TTC549 (cell line): ENCODE measurements around the gene NKG7.

Experiments used
- FAIRE-seq: peaks from 2 replicates; lab custom pipeline; 2012; peaks lifted over from hg19 to GRCh38; lab: Jason Lieb, UNC

NKG7 gene

DNA sequence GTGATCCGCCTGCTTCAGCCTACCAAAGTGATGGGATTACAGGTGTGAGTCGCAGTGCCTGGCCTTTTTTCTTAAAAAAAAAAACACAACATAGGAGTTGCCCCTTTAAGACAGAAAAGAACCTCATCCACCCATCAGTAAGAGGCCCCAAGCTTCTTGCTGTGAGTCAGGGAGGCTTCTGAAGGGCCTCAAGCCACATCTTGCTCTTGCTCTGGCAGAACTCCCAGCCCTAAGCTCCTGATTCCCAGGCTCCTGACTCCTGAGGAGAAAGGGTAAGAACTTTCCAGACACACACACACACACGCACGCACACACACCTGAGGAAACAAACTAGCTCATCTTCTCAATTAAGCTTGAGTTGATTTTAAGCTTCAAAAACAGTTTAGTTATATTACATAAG is 13.2 kb downstream of the NKG7 start:
- FAIRE-seq, result no peak

DNA sequence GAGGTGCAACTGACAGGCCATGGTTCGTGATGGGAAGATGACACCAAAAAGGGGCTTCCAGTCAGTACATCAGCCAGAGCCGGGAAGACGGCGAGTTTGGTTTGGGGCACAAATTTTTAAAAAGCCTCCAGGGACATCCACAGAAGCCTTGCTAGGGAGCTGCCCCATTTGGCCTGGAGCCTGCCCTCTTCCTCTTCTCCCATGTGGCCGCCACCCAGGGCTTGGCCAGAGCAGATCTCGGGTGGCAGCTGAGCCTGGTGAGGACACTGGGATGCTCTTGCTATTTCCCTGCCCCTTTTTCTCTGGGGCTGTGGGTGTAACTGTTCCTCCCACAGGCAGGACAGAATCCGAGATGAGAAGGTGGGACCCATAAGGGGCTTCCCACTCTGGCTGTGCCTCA is 14.5 kb downstream of the NKG7 start:
- FAIRE-seq, result no peak

DNA sequence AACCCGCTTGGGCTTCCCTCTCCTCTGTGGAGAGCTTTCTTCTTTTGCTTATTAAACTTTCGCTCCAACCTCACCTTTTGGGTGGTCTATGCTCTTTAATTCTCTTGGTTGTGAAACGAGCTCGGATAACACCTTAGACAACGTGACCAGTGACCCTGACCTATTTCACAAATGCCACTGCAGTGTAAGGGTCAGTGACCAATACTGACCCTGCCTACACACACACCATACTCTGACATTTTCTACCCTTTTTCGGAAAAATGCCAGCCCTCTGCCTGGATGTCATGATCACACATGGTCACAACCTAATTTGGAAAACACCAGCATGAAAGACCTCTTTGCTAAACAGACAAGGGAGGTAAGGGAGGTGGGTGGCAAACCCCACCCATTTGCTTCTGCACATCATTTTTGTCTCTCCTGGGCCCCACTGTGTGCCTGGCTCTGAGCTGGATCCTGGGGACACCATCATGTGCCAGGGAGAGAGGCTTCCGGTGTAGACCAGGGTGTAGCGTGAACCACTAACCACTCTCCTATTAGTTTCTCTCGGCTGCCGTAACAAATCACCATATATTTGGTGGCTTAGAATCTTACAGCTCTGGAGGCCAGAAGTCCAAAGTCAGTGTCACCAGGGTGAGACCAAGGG is 16.2 kb downstream of the NKG7 start:
- FAIRE-seq, result no peak

DNA sequence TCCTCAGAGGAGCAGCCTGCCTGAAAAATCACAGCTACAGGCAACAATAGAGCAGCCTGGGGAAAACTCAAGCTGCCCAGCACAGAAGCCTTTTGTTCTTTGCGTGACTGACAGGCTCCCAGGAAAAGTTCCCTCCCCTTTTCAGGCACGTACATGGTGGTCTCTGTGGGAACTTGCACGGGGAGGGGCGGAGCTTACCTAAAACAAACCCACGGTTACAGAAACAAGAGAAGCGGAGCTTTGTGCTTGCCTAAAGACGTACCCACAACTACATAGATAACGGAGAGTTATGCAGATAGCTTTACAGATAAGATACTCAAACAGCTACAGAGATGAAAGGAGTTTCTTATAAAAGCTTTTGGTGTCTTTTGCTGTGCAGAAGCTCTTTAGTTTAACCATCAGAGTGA is 17.7 kb downstream of the NKG7 start:
- no peak for FAIRE-seq

DNA sequence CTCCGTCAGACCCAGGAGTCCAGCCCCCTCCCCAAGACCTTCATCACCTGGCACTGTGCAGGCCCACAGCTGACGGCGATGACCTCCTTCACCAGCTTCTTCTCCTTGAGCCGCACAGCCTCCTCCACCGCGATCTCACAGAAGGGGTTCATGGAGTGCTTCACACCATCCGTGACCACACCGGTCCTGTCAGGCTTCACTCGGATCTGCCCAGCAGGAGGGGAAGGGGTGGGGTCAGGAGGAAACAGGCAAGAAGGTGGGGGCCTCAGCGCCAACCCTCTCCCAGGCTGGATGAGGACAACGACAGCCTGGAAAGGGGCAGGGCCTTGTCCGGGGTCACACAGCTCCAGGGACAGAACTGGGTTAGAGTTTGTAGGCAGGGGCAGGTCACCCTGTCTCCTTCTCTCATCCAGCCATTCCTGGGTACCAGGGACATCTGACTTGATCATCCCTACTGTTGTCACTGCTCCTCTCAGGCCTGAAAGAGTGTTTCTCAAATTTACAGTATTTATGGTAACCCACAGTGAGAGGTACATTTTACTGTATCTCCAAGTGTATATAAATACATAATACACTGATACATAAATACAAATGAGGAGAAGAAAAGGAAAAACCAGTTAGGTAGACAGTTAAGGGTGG is 18.2 kb downstream of the NKG7 start:
- no peak for FAIRE-seq

DNA sequence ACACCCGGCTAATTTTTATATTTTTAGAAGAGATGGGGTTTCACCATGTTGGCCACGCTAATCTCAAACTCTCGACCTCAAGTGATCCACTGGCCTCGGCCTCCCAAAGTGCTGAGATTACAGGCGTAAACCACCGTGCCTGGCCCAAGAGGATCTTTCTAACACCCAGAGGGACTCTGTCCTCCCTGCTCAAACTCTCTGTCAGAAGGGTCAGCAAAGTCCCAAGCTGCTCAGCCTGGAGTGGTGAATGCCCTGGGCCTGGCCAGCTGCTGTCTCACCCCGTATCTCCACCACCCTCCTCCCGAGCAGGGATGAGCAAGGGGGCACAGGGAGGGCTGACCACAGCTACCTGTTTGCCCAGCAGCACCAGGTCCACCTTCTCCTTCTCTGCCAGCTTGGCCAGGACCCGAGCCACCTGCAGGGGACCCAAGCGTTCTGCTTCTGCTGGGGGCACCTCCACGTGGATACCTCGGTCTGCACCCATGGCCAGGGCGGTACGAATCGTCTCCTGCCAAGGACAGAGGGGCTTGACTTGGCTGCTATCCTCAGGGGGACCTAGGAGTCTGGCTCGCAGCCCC is 19.6 kb downstream of the NKG7 start:
- no peak for FAIRE-seq

DNA sequence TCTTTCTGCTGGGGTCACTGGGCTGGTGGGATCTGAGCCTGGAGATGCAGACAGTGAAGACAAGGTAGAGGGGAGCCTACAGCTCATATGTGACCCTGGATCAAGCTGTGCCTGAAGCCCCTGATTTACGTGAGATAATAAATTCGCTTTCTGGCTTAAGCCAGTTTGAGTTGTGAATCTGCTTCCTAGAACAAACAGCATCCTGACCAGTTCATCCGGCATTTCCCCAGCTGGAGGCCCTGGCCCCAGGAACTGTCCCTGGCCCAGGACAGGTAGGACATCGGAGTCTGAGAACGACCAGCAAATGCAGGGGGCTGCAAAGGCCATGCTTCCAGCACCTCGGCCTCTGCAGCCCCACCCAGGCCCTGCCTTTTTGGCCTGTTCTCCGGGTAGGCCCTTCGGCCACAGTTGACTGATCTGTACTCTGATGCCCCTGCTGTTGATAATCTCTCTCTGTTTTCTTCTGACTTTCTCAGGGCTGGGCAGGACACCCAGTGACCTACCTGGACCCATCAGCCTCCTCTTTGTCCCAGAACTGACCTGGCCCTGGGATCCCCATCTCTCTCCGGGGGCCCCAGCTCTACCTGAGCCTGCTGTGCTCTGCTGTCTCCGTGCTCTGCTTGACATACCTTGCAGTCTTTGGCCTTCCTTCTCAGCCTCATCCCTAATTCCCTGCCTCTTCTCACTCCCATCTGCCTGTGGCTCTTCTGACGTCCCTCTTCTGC is 21.0 kb downstream of the NKG7 start:
- FAIRE-seq, result no peak

DNA sequence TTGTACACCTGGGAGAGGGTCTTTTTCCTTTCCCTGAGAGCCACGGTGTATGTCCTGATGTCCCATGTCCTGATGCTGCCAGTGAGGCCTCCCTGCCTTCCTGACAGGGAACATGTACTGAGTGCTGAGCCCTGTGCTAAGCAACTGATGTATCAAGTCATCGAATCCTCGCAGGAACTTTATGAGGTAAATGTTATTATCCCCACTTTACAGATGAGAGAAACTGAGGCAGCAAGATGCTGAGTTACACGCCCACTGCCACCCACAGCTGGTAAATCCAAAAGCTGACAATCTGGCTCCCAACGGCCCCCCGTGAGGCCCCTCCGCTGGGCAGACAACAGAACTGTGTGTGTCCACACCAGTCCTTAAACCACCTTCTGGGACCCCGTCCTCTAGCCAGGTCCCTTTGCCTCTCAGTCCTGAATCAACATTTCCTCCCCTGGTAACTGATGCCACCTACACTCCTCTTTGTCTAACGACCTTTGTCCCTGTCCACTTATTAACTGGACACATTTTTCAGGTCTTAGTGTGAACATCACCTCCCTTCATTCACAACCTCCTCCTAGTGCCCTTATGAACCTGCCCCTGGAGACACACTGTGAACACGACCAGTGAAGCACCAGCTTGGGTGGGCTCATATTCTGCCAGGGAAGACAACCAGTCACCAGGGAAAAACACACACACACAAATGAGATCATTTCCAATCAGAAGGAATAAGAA is 25.1 kb downstream of the NKG7 start:
- no peak for FAIRE-seq

DNA sequence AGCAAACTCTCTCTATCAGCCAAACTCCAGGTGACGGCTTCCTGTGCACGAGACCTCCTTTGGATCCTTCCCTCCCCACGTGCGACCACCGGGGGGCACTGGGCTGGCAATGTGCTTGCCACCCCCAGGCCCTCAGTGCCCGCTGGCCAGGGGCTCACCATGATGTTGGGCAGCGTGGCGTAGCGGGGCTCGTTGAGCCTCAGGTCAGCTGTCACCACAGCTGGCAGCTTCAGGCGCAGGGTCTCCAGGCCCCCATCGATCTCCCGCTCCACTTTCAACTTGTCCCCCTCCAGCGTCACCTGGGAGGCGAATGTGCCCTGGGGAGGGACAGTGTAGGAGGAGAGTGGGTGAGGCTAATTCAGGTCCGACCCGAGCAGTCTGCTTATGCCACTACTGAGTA is 25.7 kb downstream of the NKG7 start:
- FAIRE-seq, result no peak

DNA sequence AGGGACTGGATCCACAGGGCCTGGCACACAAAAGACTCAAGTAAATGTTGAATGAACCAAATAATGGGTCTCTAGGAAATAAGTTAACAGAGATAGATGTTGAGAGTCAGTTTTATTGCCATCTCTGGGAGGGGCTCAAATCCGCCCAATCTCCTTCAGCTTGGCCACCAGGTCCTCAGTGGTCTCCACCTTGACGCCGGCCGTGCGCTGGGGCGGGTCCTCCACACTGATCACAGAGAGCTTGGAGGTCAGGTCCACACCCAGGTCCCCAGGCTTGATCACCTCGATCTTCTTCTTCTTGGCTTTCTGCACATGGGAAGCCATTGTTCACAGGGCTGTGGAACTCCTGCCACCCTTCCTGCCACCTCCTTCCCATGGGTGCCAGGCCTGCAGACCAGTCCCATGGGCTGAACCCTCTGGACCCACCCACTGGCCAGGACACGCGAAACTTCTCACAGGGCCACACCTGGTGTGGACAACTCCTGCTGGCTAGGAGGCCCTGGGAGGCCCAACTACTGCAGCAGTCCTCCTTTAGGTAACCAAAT is 27.3 kb downstream of the NKG7 start:
- FAIRE-seq, result no peak

DNA sequence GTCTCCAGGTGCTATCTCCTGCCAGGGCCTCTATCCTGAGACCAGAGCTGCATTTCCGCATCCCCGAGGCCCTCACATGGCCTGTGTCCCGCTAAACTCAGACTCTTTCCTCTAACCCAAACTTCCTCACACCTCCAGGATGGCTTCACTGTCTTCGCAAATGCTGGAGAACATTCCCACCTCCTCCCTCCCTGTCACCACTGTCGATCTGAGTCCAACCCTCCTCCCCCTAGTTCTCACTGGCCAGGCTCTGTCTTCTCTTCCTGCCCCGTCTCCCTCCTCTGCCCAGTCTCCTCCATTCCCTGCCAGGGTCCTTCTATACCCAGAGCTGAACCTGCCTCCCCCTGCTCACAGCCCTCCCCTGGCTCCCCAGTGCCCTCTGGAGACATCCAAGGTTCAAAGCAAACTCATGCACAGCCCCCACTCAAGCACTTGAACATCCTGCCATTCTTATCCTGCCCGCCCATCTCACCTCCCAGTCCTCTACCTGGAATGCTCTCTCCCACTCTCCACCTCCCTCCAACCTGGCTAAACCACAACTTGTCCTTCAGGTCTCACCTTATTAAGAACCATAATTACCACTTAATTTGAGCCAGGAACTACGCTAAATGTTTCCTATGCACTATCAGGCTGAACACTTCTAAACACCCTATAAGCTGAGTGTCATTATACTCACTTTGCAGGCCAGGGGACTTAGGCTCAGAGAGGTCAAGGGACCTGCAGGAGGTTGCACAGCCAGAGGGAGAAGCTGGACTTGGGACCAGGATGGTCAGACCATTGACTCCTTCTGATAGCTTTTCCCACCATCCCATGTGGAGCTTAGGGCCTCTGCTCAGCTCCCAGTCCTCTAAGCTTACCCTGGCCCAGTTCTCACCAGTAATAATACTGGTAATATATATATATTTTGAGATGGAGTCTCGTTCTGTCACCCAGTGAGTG is 29.6 kb downstream of the NKG7 start:
- no peak for FAIRE-seq

DNA sequence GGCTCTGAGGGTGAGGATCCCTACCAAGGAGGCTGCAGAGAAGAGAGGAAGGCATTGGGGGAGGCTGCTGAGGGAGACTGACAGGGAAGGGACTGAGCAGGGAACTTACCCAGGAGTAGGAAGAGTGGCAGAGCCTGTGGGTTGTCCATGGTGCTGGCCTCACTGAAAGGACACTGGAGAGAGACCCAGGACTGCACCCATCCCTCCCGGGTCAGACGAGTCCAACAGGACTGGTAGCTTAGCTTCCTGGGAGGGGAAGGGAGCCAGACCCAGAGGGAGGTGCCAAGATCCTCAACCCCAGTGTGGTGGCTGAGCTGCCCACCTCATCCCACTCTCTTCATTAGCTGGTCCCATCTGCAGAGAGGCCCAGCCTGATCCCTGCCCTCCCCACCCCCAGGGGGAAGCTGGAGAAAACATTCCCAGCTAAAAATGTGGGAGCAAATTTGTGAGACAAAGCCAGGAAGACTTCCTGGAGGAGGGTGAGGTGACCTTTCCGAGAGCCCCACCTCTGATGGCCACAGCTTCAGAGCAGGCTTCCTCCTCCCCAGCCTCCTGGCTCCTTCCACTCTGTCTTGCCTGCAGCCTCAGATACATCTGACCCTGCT is 30.4 kb downstream of the NKG7 start, which contains the start of gene VSIG10L:
TSS of gene VSIG10L (minus strand) at position 164 of the 605 bp plus-strand sequence. CDS start at position 149, 15 bp downstream.
- FAIRE-seq, result no peak

DNA sequence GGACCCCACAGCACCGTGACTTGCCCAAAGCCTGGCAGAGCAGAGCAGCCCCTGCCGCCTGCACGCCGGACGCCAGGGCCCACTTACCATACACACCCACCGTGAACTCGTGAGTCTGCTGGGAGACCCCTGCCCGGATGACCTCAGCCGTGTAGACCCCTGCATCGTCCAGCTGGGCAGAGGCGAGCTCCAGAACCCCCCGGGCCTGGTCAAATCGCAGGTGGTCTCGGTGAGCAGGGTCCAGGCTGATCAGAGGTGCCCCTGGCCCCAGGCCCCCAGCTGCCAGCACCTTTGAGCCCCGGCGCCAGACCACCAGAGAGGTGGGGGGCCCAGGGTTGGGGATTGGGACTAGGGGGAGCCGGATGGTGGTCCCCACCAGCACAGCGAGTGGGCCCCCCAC is 31.4 kb downstream of the NKG7 start:
- no peak for FAIRE-seq

DNA sequence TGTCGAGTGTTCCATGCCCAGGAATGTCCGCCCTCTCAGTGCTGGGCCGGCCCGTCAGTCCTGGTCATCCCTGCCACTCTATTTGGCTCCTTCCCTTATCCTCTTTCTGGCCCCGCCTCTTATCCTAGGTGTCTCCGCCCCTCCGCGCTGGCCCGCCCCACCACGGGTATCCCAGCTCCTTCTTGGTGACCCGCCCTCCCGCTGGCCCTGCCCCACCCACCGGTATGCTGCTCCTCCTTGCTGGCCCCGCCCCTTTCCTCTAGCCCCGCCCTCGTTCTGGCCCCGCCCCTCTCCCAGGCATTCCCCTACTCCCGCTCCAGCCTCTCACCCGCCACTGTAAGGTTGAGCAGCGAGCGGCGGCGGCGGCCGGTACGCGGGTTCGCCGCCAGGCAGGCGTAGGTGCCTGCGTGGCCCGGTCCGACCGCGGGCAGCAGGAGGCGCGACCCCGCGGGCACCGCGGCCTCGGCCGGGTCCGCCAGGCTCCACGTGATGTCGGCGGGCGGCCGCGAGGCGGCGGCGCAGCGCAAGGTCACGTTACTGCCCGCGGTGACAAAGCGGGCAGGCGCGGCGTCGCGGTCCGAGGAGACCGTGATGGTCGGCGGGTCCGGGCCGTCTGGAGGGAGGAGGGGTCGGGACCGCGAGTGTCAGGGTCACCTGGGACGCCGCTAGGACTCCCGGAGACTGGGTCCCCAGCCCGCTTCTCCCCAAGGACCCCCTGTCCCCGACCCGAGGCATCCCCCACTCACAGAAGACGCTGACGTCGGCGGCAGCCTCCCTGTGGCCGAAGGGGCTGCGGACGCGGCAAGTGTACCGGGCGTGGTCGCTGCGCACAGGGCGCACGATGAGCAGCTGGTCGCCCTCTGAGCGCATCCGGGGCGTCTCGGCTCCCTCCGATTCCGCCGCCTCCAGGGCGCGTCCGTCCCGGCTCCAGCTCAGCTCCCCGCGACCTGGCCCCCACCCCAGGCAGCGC is 32.5 kb downstream of the NKG7 start:
- no peak for FAIRE-seq

DNA sequence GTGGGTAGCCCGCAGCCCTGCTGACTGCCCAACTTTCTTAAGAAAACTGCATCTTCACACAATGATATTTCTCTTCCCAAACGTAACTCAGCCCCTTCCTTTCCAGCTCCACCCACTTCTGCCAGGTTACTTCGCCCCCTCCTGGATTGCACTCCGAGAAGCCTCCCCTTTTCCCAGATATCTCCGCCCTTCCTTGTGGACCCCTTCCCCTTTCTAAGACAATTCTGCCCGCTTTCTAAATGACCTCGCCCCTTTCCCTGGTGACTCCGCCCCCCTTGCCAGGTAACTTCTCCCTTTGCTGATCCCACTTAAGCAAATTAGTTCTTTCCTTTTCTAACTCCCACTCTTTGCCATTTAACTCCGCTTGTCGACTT is 33.2 kb downstream of the NKG7 start:
- no peak for FAIRE-seq

DNA sequence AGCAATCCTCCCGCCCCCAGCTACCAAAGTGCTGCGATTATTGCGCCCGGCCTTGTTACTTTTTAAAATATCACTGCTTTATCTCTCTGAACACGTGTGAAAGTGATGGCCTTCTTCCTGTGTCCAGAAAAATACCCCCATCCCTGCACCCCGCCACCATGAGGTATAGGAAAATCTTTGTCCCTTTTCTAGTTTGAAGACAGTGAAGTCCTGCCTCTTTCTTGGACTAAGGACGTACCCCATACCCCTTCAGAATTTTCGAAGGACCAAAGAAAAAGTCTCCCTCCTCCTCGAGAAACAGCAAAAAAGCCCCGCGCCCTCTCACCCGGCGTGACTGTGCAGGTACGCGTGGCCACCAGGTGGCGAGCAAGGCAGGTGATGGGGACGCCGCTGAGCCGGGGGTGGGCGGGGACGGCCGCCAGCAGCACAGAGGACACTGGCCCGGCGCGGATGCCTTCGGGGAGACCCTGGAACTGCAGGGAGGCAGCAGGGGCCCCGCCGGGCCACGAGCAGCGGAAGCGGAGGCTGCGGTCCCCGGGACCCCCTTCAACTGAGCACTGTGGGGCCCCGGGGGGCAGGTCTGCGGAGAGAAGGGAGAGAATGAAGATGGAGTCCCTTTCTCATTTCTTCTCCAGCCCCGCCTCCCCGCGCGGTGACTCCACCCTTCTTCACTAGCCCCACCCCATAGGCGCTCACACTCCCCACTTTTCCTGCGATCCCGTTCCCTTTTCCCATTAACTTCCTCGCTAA is 33.7 kb downstream of the NKG7 start:
- FAIRE-seq, result no peak

DNA sequence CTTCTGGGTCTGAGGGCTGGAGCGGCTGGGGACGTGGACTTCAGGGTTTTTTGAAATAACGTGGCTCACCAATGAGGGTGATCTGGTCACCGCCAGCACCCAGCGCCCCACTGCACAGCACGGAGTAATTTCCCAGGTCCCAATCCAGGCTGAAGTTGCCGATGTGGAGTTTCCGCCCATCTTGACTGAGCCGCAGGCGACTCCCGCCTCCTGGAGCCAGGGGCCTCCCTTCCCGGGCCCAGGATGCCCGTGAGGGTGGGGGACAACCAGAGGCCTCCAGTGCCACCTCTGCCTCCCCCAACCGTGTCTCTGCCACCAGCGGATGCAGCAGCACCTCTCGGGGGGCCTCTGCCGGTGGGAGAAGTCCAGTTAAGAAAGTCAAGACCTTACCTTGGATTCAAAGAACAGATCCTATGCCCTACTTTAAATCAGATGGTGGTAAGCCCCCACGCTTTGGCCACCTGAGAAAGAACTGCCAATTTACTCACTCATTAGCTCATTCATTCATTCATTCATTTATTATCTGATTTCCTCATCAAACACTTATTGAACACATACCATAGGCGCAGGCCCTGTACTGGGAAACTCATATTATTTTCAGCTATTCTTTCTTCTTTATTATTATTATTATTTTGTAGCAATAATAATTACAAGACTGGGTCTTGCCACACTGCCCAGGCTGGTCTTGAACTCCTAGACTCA is 34.4 kb downstream of the NKG7 start:
- no peak for FAIRE-seq
